Measurements from ENCODE around the gene TBX1.

DNA sequence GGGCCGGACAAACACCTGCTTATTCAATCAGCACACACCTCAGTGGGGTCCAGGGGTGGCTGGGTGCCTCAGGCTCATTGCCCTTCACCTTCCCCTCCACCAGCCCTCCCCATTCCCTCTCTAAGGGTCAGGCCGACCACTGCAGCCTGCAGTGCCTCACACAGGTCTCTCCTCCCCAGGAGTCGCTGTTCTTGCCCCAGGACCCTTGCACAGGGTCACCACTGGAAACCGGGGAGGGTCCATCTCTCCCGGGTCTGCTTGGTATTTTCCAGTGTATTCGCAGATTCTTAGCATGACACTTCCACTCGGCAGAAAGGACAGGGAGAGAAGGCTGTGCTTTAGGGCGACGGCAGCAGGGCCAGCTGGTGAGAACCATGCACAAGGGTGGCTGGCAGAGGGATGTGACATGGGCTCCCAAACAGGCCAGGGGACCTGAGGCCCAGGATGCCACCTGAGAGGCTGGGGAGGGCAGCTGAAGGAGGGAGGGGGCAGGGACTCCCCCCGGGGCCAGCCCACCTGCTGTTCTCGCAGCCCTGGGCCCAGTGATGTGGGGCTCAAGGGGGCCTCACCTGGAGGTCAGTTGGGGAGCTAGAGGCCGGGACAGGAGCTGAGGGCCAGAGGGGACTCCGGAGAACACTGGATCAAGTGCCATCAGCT is 16.1 kb upstream of the TBX1 start:
- TF ChIP-seq CTCF (conservative IDR thresholded peaks at IDR 0.05): no peak
- TF ChIP-seq EZH2 (IDR thresholded peaks at IDR 0.05; ENCODE audit: low read depth): no peak
